NCI-H2196 treated with DMSO at 0.1 percent for 48 hours (cell line): ENCODE data around the gene DYDC2.
A peak's percentile ranks its signal among the peaks of the same experiment; 100 is the strongest.

Experiments
- DNase-seq: peaks from one replicate; lab custom pipeline; 2025; ENCODE audit not compliant: unreplicated experiment; lab: John Stamatoyannopoulos, UW

The DYDC2 gene

DNA sequence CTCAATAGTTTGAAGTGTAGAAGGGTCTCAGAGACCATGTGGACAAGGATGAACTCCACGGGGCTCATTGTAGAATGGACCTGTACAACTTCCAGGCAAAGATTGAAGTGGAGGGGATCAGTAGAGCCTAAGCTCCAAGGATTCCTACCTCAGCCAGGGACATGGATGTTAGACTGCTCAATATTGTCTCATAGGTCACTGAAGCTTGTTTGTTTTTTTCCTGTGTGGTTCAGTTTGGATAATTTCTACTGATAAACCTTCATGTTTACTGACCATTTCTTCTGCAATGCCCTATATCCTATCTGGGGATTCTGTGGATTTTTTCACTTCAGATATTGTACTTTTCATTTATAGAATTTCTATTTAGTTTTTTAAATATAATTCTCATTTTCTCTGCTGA lies 8.9 kb downstream of the DYDC2 start:
- no peak for DNase-seq

DNA sequence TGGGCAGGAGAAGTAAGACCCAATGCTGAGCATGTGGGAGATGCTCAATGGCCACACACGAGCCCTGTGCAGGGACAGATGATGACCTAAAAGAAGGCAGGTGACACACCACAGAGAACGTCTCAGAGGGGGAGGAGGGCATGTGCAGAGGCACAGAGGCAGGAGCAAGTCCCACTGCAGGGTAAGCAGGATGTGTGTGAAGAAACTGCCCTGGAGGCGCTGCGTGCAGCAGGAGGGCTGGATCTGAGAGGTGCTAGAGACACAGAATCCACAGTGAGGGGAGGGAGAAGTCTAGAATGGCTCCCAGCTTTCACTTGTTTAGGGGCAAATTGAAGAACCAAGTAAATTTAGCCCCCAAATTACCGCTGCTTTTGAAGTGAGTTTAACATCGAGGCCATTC lies 14.9 kb downstream of the DYDC2 start:
- DNase-seq = no peak

DNA sequence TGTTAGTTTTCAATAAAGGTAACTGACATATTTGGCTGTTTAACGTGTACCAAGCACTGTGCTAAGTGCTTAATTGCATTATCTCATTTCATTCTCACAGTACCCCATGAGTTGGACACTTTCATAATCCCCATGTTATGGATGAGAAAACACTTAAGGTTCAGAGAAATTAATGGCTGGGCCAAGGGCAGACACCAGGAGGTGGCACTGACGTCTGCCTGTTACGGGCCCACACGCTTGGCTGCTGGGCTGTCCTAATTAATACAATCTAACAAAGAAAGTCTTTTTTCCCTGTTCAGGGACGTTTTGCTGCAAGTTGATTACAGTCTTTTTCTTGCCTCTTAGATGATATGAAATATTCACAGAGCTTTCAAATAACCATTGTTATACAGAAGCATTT lies 16.1 kb downstream of the DYDC2 start:
- DNase-seq = no peak

DNA sequence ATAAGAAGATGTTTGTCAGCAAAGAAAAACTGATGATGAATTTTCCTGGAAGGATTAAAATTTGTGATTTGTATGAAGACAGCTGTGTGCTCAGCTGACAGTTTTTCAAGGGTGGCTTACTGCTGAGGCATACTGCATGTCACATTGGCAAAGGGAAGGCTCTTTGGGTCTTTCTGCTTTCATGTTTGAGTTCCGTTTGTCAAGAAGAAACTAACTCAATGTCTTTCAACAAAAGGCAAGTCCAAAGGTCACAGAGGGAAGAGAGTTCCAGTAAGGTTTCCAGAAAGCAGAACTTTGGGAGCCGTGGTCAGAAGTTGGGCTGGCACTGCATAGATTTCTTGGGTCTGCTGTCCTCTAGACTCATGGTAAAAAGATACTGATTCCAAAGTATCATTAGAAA lies 16.9 kb downstream of the DYDC2 start:
- no peak for DNase-seq

DNA sequence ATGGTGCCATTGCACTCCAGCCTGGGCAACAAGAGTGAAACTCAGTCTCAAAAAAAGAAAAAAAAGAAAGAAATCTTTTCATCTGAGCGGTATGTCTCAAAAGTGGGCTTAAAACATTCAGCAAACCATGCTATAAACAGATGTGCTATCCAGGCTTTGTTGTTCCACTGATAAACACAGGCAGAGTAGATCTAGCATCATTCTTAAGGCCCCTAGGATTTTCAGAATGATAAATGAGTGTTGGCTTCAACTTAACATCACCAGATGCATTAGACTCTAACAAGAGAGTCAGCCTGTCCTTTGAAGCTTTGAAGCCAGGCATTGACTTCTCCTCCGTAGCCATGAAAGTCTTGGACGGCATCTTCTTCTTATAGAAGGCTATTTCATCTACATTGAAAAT lies 23.1 kb downstream of the DYDC2 start:
- no peak for DNase-seq

DNA sequence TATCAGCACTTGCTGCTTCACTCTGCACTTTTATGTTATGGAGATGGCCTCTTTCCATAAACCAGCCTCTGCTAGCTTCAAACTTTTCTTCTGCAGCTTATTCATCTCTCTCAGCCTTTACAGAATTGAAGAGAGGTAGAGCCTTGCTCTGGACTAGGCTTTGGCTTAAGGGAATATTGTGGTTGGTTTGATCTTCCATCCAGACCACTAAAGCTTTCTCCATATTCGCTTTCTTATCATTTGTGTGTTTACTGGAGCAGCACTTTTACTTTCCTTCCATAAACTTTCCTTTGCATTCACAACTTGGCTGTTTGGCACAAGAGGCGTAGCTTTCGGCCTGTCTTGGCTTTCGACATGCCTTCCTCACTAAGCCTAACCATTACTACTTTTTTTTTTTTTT lies 23.6 kb downstream of the DYDC2 start:
- no peak for DNase-seq

DNA sequence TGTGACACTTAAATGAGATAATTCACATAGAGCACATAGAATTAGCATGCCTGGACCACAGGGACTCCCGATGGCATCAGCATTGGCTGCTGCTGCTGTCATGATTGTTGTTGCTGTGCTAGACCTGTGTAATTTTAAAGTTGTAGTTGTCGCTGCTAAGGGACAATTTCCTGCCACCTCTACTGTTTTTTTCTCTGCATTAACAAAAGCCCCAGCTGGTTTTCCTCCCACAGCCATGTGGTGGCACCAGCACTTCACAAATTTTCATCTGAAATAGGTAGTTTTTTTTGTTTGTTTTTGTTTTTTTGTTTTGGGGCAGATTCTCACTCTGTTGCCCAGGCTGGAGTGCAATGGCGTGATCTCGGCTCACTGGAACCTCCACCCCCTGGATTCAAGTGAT lies 26.4 kb downstream of the DYDC2 start:
- DNase-seq = no peak

DNA sequence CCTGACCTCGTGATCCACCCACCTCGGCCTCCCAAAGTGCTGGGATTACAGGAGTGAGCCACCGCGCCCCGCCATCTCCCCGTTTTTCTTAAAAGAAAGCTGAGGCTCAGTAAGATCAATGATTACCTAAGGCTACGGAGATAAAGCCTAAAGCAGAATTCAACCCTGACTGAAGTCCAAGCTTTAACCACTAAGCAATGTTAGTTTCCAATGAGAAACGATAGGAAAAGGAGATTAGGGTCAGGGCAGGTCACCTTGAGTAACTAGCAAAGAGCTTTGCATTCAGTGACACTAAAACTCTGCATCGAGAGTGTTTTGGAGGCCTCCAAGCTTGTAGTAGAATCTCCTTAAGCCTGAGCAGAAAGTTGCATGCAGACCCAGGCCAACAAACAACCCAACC lies 34.2 kb downstream of the DYDC2 start:
- DNase-seq = no peak

DNA sequence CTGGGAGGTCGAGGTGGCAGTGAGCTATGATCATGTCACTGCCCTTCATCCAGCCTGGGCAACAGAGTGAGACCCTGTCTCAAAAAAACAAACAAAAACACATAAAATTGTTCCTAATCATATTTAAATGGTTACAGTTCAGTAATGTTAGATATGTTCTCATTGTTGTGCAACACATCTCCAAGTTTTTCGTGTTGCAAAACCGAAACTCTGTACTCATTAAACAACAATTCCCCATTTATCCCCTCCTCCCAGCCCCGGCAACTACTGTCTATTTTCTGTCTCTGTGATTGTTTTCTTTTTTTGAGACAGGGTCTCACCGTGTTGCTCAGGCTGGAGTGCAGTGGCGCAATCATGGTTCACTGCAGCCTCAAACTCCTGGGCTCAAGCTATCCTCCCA lies 35.7 kb downstream of the DYDC2 start:
- DNase-seq = no peak

DNA sequence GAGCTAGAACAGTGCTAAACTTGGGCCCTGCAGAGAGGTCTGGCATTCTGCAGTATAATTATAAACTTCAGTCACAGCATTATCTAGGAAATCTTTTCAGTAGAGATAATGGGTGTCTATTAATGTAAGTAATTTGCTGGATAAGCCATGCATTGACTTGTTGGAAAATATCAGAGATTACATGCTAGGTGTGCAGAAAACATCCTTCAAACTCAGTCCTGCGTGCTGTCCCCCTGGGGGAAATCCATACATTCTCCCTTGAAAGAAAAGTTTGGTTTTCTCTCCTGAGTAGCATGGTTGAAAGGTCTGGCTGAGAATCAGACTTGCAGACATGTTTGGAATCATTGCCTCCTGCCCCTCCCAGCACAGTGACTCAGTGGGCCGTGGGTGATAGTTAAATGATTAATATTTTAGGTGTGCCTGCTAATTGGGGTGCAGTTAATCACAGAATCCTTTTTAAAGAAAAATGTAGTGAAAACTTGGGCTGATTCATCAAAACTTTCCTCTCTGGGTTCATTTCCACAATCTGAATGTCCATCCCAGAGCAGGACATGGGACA lies 37.9 kb downstream of the DYDC2 start:
- DNase-seq = no peak

DNA sequence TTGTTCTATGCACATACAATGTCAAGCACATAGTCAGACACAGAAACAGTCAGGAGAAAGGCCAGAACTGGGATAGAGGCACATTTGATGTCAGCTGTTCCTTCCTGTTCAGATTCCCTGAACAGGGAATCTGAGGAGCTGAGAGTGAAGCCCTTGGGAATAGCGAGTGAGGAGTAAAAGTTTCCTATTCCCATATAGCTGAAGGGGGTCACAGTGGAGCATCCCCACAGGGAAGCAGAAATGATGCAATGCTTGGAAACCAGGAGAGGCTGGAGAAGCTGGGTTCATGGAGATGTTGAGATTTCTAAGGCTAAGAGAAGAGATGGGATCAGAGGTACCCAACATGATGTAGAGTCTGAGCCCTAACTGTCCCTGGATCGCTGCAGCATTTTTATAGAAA lies 40.4 kb downstream of the DYDC2 start:
- DNase-seq = no peak

DNA sequence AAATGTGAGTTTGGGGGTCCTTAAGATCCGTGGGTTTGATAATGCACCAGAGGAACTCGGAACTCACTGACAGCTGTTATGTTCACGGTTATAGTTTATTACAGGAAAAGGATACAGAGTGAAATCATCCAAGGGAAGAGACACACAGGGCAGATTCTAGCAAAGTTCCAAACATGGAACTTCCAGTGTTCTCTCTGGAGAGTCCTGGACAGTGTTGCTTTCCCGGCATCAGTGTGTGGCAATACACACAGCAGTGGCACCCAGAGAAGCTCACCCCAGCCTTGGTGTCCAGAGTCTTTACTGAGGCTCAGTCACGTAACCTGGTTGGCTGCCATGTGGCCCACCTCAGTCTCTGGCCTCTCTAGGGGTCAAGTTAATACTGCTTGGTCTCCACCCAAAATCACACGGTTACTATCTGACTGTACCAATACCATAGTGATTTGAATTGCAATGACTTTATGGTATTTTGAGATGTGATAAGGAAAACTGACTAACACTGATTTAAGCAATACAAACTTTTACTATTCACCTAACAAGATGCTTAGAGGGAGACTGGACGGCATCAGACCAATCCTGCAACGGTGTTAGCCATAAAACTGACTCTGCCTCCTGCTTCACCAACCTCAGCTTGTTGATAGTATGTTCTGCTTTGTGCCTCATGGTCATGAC lies 43.7 kb downstream of the DYDC2 start:
- no peak for DNase-seq

DNA sequence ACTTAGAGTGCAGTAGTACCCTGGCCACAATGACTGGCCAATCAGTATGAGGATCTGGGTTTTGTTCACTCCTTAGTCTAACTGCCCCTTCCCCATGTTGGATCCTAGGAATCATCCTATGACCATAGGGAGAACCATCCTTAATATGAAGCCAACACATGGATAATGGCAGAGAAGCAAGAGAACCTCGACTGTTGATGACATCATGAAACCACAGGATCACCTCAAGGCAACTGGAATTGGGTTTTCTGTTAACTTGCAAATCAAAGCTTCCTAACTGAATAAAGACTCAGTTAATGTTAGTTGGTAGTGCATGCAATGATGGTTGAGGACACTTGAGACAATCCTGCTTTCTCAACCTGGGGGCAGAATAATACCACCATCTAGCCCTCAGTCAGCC lies 48.5 kb downstream of the DYDC2 start:
- no peak for DNase-seq

DNA sequence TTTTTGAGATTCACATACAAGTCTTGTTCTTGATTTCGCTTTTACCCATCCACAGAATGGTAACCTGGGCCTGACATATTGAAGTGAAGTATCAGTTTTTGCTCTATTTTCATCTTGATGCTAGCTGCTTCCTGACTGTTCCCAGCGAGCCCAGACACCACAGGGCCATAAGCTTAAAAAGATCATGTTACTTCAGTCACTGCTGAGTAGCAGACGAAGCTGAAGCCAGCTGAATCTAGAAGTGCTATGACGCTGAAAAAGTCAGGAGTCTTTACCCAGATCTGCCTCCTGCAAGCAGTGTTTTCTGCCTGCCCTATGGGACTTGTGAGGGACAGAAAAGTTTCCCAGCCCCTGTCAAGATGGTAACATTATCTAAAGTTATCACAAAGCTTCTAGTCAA lies 49.0 kb downstream of the DYDC2 start:
- DNase-seq = no peak

DNA sequence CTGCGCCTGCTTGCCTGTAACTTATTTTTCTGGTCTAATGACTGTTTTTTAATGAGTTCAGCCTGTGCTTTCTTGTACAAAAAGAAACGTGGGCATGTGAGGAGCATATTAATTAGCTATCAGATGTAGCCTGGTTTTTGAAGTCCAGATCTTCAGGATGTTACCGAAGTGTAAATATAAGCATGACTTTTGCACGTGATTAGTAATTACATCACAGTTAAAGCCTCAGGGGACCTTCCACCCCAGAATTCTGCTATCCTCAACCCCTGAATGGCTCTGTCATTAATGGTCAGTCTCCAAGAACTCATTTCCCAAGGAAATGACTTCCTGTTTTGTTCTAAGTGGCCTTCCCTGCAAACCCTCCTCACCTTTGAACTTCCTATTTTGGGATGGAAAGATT lies 49.6 kb downstream of the DYDC2 start:
- no peak for DNase-seq

DNA sequence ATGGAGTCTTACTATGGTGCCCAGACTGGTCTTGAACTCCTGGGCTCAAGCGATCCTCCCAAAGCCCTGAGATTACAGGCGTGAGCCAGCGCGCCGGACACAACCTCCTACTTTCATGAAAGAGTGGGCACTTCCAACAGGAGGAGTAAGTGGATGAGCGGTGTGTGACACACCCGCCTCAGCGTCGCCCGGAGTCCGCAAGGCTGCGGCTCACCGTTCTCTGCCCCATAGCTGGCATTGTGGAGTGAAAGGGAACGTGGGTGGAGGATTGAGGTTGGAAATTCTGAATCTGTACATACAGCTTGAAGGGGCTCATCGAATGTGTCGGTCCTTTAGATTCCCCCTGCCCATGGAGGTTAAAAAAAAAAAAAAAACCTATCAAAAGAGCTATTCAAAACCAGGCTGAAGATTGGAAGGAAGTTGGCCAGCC lies 51.2 kb downstream of the DYDC2 start:
- no peak for DNase-seq

DNA sequence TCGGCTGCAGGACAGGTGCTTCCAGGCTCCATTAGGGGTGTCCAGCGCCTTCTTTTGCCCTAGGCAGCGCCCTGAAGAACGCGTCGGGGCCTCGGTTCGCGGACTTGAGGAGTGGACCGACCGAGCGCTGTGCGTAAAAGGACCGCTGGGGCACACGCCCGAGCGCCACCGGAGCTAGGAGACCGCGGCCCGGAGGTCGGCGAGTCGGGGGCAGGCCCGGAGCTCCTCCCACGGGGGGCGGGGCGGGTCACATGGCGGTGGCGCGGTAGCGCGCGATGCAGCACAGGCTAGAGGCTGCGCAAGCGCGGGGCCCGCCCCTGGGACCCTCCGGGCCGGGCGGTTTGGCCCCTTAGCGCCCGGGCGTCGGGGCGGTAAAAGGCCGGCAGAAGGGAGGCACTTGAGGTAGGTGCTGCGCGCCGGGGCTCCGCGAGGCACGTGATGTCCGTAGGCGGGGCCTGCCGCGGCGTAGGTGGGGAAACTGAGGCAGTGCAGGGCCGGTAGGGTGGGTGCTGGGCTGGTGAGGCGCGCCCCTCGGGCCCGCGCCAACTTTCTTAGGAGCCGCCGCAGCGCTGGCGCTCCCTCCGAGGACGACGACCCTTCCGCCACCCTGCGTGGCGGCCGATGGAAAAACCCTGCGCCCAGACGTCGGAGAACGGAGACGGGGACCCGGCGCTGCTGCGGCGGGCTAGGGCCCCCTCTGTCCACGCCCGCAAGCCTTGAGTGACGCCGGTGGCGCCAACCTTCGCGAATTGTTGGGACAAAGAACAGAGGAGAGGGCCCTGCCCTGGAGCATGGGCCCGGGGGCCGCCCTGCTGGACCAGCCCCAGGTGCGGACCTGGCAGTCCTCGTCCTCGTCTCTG lies 51.9 kb downstream of the DYDC2 start, which contains the start of gene PRXL2A:
Gene PRXL2A, plus strand, starts transcription at position 310 of the 860 bp plus-strand sequence. CDS start 11,917 bp downstream, outside the sequence.
- DNase-seq = peak; percentile 10

DNA sequence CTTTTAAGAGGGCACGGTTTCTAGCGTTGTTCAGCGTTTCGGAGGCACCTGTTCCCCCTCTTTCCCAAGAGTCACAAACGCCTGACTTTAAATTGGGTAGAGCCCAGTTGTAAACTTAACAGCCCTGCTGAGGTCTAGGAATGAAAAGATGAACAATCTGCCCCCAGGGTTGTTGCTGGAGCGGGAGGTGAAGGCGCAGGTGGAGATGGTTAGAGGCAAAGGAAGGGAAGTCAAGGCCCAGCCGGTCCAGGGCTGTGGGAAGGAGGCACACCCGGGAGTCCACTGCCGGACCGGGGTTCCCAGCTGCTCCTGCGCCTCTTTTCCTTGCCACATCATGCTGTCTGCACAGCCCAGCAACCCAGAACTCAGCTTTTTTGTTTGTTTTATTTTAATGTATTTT lies 52.5 kb downstream of the DYDC2 start:
- no peak for DNase-seq

DNA sequence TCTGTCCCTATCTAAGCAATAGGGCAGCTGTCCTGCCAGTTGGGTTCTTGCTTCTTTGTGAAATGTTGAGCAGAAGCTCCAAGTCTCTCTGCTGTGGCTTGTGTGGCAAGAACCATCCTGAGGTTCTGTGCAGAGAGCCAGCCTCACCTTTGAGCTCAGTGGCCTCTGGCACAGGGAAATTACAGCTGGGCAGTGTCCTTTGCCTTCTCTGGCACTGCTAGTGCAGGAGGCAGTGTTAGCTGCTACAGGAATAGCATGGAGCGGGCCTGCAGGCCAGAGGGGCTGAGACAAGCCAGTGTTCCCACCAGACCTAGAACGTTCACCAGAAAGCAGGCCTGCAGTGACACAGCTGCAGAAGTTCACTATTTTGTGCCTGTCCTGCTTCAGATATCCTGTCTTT lies 53.5 kb downstream of the DYDC2 start:
- no peak for DNase-seq

DNA sequence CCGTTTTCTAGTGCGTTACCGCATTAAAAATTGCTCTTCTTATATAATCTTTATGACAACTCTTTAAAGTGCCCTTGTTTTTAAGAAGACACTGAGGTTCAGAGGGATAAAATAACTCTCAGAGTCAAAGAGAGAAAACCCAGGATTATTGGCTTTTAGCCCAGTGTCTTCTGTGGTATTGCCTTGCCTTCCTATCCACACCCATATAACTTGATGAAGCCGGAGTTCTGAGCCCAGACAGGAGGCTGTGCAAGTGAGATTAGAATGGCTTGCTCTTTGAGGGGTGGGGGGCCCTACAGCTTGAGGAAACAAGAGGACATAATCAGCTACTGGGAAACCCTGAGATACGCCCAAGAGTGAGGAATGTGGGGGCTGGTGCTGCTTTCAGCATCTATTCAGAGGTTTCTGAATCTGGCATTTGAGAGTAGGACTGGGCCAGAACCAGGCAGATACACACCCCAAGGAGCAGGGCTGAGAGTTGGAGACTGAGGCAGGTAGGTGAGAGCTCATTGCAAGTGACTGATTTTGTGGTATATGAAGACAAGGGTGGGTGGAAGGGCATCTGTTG lies 54.1 kb downstream of the DYDC2 start:
- DNase-seq = no peak

DNA sequence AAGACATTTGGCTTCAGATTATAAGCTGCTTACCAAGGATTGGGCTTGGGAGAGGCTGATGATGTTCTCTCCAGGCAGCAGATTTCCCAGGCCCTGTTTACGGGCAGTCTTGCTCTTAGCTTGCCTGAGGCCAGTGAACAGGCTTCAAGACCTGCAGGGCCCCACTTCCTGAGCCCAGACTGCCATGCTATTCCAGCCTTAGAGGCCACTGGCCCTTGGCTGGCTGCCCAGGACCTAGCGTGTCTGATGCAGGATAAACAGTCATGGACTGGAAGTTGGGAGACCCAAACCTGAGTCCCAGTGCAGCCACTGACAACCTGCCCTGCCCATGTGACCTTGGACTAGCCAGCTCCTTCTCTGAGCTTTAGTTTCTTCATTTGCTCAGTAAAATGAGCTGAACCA lies 54.7 kb downstream of the DYDC2 start:
- no peak for DNase-seq

DNA sequence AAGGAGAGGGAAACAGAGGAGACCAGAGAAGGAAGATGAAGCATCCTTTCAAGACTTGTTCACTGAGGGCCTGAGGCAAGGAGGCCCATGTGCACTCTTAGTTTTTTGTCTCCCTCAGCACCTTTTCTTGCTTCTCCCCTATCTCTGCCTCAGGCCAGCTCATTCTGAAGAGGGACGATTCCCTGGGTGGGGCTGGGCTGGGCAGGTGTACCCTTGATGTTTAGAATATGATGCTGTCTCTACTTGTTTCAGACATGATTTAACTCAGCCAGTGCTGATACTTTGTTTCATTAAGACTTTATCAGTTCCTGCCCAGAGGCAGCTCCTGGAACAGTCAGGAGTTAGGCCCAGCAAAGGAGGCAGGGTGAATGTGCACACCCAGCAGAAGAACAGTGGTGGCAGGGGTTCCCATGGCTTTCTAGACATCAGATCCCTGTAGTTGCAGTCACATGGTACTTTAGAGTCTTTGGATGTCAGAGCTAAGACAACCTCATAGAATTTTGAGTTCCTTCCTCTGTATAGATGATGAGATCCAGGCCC lies 55.2 kb downstream of the DYDC2 start:
- no peak for DNase-seq
